GM21367 (cell line): ENCODE results near the gene TMEM255B.
"Not testable (repeated sequence)": the region's sequence is repeated elsewhere in the genome, so short reads cannot be mapped to it uniquely, and the experiment has no call there.

Experiments used
- ATAC-seq: cut with Tn5 transposase; IDR thresholded peaks from one replicate; pipeline ENCODE4 v1.9.1; 2021; ENCODE audit not compliant: unreplicated experiment

The TMEM255B gene

DNA sequence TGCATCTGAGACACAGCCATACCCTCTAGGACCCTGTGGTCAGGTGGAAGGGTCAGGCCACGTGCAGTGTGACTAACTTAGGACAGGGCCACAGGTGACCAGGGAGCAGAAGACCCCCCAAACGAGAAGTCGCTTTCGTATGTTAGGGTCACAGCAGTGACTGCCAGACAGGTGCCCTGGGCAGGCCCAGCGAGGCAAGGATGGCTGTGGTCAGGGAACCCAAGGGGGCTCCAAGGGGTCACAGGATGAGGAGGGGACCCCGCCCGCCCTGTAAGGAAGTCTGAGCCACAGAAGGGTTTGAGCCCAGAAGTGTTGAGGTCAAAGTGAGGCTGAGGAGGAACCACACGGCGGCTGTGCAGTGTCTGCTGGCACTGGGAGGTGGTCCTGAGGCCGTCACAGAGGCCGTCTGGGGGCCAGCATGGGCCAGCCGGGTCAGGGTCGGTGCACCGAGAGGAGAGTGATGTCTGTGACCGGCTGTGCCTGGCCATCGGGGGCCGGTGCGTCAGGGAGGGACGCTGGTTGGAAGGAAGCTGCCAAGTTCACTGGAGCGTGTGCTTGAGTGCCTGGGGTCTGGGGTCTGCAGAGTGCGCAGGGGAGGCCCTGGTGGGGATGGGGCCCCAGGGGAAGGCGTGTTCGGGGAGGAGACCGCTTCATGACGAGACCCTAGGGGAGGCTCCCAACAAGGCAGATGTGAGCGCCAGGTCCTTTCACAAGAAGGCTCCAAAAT is 24.8 kb upstream of the TMEM255B start:
- no peak for ATAC-seq

DNA sequence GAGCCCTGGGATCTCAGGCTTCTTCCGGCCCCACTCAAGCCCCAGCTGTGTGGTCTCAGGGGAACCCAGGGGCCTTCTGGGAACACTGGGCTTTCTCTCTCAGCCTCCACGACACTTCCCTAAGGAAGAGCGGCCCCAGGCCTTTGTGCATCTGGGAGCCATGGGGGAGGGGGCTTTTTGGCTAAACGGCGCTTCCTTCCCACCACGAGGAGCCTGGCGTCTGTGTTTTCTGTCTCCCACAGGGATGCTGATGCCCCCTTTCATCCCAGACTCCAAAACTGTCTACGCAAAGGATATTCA is 24.2 kb upstream of the TMEM255B start:
- no peak for ATAC-seq

DNA sequence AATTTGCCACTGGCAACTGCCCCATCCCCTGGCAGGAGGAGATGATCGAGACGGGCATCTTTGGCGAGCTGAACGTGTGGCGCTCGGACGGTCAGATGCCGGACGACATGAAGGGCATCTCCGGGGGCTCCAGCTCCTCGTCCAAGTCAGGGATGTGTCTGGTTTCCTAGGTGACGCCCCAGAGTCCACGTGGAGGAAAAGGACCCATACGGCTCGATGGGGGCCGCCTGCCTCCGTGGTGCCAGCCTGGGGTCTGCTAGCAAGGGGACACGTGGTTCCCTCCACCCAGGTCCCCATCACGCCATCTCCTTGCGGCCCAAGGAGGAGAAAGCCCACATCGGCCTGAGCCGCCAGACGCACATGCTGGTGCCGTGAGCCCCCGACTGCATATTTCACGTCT is 23.8 kb upstream of the TMEM255B start:
- no peak for ATAC-seq

DNA sequence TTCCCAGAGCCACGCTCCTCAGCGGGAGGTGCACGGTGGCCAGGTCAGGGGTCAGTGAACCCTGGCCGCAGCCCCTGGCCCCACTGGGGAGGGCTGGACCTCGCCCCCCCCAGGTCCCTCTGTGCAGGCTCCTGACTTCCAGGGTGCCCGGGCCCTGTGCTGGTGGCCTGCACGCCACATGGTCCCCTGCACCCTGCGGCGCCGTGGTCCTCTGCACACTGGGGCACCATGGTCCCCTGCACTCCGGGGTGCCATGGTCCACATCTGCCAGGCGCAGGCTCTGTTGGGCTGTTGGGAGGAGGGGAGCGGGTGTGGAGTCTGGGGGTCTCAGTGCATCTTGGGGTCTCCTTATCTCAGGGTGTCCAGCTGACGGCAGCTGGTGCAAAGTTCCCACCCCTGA is 23.3 kb upstream of the TMEM255B start:
- ATAC-seq: no peak

DNA sequence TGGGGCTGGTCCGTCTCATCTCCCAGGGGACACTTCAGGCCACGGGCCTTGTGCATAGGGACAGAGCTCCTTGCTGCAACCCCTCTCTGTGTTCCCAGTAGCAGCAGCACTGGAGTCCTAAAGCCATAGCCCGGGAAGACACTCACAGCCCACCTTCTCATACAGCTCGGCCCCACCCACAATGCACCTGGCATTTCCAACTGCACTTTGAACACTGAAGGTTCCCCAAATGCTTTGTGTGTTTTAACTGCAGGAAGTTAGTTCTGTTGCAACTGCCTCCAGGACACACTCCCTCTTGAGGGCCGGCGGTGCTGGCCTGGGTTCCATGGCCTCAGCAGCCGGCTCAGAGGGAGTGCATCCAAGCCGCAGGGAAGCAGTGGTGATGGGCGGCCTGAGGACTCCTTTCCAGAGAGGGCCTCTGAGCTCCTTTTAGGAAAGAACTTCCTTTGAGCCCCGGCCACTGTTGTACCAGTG is 22.7 kb upstream of the TMEM255B start:
- ATAC-seq: no peak

DNA sequence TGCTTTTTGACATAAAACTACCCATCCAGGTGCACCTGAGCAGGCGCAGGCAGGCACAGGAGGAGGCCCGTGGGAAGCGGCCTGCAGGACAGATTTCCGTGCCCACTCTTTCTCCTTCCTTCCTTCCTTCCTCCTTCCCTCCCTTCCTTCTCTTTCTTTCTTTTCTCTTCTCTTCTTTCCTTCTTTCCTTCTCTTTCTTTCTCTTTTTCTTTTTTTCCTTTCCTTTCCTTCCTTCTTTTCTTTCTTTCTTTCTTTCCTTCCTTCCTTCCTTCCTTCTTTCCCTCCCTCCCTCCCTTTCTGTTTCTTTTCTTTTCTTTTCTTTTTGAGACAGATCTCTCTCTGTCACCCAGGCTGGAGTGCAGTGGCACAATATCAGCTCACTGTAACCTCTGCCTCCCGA is 21.2 kb upstream of the TMEM255B start:
- no peak for ATAC-seq

DNA sequence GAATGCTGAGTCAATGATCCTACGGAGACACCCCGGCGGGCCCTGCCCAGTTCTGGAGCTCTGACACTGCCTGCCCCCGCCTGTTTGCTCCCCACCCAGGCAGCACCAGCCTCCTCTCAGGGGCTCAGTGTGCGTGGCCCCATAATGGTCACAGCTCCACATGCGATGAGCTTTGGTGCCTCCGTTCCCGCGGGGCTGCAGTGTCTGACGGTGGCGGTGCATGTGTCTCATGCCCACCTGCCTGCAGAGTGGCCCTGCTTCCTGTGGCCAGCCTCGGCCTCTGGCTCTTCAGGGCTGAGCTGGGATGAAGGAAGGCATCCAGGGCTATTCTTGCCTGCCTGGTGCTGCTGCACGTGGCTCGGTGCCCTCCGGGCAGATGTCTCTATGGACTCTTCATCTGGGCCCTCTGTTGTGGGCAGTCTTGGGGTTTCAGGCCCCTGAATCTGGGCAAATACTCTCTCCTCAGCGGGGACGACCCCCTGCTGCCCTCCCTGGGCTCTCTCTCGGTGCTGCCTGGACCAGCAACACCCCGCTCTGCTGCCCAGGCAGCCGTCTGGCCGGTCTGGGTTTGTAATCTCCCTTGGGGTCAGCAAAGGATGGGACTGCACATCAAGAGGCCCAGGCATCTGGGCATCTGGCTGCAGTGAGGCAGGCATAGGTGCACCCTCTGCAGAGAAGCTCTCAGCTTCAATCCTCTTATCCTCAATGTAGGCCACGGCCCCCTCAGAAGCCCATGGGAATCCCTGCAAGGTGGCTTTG is 19.3 kb upstream of the TMEM255B start:
- no peak for ATAC-seq

DNA sequence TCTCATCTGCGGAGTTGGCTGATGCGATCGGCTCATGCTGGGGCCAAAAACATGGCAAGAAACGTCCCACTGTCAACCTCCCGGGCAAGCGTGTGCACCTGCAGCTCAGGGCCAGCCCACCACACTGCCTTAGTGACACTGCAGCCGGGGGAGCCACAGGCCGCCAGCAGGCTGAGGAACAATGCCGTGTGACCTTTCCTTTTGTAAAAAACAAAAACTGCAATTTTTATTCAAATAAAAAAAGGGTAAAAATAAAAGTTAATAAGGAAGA is 18.8 kb upstream of the TMEM255B start:
- ATAC-seq: no peak

DNA sequence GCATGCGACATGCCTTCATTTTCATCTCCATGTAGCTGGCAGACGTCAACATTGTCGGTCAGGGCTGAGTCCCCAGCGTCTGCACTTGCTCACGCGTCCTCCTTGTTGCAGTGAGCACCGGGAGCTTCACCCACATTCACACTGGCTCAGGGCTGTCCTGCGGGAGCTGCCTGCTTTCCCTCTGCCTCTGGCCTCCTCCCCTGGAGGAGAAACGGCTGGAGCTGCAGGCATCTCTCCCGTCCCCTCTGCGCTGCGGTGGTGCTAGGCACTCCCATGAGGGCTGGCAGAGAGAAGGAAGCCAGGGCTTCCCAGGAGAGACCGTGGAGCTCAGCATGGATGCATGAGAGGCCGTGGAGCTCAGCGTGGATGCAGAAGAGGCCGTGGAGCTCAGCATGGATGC is 18.4 kb upstream of the TMEM255B start:
- ATAC-seq: no peak

DNA sequence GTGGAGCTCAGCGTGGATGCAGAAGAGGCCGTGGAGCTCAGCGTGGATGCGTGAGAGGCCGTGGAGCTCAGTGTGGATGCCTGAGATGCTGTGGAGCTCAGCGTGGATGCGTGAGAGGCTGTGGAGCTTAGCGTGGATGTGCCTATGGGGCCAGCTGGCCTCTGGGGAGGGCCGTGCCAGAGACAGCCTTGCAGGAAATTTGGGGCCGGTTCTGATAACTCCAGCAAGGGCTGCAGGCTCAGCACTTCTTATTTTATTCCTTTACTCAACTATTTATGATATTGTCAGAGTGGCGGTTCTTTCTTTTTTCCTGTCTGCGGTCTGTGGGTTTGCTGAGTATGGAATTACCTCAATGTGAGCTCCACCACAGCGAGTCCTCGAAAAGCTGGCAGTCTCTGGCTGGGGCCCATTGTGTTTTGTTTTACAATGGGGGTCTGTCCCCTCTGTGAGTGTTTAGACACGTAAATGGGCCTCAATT is 17.8 kb upstream of the TMEM255B start:
- ATAC-seq: no peak

DNA sequence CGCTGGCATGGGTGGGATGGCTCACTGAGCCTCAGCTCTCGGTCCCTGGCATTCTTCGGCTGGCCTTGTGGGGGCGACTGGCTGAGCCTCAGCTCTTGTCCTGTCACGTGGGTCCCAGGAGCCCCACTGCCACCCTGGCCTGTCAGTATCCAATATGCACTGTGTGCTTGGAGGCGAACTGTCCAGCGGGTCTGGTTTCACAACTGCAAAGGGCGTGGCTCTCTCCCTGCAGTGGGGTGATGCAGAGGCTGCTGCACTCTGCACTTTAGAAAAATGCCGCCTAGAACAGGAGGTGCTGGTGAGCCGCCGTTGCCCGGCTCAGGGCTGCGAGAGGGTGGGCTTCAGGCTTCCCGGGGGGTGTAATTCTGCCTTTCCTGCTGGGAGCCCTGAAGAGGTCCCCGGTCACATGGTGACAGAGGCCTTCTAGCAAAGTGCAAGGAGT is 17.0 kb upstream of the TMEM255B start:
- no peak for ATAC-seq

DNA sequence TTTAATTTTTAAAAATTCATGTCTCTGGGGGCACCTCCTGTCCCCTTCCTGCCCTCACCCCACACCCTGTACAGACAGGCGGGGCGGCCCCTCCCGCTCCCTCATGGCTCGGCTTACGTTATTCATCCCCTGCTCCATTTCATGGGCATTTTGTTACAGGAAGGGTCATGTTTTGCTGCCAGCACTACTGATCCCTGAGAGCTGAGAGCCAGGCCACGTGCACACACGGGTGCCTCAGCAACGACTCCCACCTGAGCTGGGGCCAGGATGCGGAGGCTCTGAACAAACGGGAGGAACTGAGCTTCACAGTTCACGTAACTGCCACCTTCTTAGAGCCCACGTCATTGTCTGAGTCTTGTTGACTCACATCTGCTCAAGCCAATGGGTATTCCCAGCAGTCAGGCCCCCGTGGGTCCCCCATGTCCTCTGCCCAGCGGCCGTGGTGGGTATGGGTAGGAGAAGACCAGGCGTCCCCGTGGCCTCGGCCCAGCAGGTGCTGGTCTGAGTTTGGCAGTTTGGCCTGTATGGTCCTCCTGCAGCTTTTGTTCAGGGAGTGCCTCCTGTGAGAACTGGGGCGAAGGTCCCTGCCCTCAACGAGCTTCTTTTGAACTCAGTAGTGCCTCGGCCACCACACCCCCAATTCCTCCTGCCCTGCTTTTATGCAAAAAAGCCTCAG is 16.4 kb upstream of the TMEM255B start:
- no peak for ATAC-seq

DNA sequence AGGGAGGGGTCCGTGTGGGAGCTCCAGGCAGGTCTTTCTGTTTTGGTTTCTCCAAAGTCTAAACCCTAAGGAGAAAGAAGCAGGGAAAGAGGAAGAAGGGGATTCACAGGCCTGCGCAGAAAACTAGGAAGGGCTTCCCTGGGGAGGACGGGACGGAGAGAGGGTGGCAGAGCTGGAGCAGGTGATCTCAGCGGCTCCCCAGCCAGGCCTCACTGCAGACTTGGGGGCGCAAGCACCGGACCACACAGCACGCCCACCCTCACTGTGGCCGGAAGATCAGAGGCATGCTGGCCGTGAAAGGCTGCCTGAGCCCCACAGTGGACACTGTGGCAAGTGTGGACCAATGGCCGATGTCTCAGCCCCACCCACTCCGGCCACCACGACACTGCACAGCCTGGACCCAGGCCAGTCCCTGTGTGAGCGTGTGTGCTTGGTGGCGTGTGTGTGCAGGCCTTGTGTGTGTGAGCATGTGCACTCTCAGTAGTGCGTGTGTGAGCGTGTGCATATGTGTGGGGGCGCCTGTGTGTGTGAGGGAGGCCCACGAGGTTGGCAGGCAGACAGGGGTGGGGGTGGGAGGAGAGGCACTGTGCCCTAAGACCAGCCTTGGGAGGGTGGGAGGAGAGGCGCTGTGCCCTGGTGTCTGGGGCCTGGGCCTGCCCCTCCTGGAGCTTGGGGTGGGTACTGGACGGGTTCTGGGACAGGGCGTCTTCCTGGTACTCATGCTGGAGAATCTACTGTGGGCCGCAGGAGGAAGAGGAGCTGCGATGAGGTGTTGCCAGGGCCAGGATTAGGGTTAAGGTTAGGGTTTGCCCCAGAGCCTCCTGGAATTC is 15.4 kb upstream of the TMEM255B start:
- no peak for ATAC-seq

DNA sequence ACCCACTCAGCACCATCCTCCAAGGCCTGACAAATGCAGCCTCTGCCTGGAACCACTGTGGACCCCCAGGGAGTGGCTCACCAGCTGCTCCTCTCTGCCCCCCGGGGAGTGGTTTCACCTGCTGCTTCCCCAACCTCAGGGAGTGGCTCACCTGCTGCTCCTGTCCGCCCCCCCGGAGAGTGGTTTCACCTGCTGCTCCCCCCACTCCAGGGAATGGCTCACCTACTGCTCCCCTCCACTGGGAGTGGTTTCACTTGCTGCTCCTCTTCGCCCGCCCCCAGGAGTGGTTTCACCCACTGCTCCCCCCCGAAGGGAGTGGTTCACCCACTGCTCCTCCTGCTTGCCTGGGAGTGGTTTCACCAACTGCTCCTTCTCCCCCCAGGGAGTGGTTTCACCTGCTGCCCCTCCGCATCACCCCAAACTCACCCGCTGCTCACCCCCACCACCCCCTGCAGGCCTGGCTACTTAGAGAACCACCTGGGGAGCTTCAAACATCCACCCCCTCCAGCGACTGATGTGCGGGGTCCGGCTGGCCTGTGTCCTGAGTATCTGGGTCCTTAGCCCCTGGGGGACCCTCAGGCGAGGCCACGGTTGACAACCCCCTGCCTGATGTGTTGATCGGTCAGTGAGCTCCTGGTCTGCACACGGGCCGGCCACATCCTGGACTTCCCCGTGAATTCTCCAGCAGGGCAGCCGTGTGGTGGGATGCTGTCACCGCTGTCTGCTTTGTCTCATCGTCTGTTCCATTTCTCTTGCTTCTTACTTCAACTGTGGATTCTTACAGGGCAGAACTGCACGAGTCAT is 14.6 kb upstream of the TMEM255B start:
- ATAC-seq: no peak

DNA sequence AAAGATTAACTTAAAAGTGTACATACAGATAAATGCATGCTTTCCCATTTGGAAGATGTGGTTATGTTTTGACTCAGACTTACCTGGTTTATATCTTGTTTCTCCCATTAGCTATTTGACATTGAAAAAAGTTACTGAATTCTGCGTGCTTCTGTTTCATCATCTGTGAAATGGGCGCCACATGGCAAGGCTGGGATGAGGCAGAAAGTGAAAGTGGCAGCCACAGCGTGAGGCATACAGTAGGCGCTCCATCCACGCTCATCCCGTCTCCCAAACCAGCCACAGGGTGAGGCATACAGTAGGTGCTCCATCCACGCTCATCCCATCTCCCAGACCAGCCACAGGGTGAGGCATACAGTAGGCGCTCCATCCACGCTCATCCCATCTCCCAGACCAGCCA is 14.0 kb upstream of the TMEM255B start:
- no peak for ATAC-seq

DNA sequence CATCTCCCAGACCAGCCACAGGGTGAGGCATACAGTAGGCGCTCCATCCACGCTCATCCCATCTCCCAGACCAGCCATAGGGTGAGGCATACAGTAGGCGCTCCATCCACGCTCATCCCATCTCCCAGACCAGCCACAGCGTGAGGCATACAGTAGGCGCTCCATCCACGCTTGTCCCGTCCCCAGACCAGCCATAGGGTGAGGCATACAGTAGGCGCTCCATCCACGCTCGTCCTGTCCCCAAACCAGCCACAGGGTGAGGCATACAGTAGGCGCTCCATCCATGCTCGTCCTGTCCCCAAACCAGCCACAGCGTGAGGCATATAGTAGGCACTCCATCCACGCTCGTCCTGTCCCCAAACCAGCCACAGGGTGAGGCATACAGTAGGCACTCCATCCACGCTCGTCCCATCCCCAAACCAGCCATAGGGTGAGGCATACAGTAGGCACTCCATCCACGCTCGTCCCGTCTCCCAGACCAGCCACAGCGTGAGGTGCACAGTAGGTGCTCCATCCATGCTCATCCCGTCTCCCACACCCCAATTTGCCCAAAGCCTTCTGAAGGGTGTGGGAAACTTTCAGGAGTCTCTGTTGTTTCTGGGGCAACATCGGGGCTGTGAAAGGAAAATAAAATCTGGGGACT is 13.4 kb upstream of the TMEM255B start:
- ATAC-seq: not testable (repeated sequence)

DNA sequence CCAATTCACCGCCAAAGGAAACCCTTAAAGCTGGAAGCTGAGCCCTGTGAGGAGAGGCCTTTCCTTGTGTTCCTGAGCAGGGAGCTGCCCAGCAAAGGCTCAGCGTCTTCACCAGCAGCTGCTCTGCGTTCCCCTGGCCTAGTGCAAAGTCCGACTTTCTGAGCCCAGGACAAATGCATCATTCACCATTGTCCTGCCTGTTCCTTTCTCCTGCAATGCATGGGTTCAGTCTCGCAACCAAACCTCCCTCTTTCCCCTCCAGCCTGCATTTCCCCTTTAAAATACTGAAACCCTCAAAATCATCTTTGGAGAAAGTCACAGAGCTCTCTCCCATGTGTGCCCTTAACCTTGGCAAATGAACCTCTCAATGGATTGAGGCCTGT is 12.9 kb upstream of the TMEM255B start:
- no peak for ATAC-seq

DNA sequence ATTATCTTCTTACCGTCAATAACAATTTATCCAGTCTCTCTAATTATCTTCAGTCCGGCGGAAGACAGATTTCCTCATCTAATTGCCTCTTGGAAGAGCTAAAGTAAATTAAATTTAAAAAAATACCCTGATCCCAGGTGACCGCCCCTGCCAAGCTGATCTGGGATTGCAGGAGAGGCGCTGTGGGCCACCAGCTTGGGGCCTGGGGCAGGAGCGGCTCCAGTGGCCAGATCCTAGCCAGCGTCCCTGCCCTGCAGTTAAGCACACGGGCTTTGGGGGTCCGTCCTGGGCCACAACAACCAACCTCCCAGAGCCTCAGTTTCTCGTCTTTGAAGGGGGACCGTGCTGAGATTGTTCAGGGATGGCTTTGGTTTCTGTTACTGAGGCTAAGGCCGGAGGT is 12.4 kb upstream of the TMEM255B start:
- no peak for ATAC-seq

DNA sequence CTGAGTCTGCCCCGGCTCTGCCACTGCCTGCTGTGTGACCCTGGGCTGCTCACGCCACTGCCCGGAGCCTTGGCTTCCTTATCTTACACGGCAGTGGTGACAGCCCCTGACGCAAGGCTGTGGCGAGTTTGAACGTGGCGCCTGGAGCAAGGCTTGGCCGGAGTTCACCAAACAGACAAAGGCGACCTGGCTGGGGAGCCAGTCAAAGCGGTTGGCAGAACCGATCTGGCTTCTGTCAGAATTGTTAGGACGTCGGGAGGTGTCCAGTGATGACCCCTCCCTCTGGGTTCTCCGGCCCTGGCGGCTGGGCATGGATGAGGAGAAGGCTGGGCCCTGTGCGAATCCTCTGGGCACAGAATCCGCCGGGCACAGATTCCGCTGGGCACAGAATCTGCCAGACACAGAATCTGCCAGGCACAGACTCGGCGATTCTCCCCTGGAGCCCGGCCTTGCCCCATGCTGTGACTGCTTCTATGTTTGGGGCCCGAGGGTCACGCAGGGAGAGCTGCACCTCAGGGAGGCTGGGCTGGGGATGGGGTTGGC is 11.7 kb upstream of the TMEM255B start:
- ATAC-seq: no peak
